NT2/D1 (cell line): ENCODE results near the gene CTAGE1.

Experiments used
- SUZ12 ChIP-seq: IDR thresholded peaks from 2 replicates; pipeline ENCODE4 v1.6.1; 2011; ENCODE audit not compliant: insufficient read length, insufficient read depth; ENCODE audit errors: extremely low read depth
- YY1 ChIP-seq: IDR thresholded peaks from 2 replicates; pipeline ENCODE4 v1.6.1; 2011; ENCODE audit not compliant: insufficient read length, insufficient read depth

- TF ChIP-seq YY1 = no peak
- TF ChIP-seq SUZ12 = no peak
Measured at GRCh38 chr18:22447792-22448191, 30.1 kb upstream of the CTAGE1 start.
